Medulla oblongata (tissue), 1 donor: ENCODE measurements around the gene NFATC1.
"Not testable (repeated sequence)": the region's sequence is repeated elsewhere in the genome, so short reads cannot be mapped to it uniquely, and the experiment has no call there.

Experiments
- DNase-seq: peaks from one replicate; pipeline ENCODE4 v3.0.0-alpha.2; 2015; ENCODE audit errors: extremely low spot score

Gene NFATC1

DNA sequence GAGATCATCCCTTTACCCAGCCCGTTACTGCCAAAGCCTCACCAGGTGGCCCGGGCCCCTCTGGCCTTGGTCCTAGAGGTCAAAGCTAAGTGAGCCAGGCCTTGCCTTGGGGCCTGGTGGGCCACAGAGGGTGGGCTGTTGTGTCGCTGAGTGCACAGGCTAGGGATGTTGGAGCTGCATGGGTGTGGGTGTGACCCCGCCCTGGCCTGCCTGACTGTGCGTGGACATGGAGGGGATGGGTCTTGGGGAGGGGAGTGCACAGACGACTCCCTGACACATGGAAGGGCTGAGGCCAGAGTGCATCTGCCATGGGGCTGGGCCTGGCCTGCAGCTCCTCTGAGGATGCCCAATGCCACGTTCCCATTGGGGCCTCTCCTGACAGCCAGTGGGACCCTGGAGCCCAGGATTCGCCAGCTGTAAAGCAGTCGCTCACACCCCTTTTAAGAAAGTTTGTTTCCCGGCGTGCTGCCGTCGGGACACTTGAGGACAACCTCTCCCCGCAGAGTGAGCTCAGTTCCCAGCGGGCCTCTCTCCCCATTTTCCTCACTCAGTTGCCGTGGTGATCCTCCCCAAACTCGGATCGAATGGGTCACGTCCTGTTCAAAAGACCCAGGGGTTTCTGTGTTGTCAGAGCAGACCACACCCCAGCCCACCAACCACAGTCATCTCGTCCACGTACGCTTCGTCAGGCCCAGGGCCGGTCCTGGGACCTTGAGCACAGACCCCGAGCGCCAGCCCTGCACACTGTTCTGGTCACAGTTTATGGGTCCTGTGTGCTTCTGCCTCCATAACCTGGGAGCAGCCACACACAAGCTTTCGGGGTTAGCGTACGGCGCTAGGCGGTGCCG is 93.5 kb downstream of the NFATC1 start:
- no peak for DNase-seq

- no peak for DNase-seq
Measured at GRCh38 chr18:79489899-79490625, 94.3 kb downstream of the NFATC1 start.

- no peak for DNase-seq
Measured at GRCh38 chr18:79490626-79491041, 94.9 kb downstream of the NFATC1 start.

- no peak for DNase-seq
Measured at GRCh38 chr18:79491081-79491551, 95.4 kb downstream of the NFATC1 start.

DNA sequence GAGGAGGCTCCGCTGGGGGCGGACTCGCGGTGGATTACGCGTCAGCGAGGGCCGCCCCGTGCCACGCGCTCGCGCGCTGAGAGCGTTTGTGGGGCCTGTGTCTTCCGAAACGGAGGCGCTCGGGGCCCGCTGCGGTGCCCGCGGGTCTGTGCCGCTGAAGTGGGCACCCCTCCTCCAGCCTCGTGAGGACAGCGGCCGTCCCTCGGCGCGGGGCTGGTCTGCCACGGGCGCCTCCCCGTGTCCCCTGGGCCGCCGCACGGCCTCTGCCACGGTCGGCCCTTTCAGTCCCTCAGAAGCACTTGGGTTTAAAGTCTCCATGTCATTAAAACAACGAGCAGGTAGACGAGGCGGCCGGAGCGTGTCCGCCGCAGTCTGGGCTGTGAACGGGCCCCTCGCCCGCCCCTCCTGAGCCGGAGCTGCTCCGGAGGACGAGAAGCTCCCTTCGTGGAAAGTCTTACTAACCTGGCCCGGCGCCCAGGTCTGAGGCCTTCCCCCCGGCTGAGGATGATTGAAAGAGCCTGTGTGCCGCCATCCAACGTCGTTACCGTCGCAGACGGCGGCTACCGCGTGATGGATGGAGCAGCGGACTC is 97.6 kb downstream of the NFATC1 start:
- DNase-seq = no peak

DNA sequence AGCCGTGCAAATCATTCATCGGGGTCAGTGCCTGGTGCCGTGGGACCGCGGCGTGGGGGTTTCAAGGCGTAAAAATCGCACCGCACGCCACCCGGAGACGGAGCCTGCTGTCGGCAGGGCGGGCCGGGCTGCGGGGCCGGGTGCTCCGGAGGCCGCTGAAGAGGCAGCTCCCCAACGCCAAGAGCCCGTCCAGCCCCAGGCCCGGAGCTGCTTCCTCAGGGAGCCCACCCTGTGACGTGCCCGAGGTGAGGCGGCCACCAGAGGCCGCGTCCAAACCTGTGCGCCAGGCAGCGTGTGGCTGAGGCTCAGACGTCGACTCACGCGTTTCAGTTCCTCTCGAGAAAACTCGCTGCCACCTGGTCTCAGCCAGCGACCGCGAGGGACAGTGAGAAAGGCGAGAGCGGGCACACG is 98.1 kb downstream of the NFATC1 start:
- DNase-seq = no peak

- DNase-seq = no peak
Measured at GRCh38 chr18:79494936-79495335, 99.2 kb downstream of the NFATC1 start.

DNA sequence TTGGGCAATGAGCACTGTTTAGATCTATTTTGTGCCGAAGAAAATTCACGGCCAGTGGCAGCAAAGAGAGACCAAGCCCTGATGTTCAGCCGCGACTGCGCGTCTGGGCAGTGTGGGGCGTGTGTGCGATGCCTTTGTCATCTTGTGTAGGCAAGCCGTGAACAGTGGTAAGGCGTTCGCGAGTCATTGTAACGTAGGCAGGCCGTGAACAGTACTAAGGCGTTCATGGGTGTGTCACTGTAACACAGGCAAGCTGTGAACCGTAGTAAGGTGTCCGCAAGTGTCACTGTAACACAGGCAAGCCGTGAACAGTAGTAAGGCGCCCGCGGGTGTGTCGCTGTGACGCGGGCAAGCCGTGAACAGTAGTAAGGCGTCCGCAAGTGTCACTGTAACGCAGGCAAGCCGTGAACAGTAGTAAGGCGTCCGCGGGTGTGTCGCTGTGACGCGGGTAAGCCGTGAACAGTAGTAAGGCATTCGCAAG is 99.9 kb downstream of the NFATC1 start:
- DNase-seq = no peak

DNA sequence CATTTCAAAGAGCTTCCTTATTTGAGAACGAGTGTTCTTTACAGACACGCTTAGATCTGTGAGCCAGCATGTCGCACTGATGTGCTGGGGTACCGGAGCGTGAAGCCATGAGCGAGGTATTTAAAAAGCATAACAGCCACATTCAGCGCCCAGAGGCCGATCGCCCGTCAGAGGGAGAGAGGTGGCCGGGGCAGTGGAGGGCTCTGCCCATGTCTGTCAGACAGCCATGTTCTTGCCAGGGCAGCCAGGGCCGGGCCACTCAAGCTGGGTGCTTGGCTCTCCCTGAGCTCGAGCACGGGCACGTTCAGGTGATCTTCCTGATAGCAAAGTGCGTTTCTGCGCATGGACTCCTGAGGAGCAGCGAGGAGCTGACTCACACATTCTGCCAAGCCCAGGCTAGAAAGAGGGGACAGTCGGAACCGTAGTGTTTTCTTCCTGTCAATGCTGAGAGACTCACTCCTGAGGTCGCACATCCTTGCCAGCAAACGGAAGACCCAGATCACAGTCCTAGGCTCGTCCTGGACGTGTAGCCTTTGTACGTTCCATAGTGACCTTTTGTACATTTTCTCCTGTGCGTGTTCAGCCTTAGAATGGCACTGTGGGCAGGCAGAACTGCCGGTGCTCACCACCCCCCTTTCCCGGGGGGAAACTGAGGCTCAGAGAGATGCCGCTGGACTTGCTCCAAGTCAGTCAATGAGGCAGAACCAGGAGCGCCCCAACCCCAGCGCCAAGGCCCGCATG is 100.7 kb downstream of the NFATC1 start:
- DNase-seq = no peak

DNA sequence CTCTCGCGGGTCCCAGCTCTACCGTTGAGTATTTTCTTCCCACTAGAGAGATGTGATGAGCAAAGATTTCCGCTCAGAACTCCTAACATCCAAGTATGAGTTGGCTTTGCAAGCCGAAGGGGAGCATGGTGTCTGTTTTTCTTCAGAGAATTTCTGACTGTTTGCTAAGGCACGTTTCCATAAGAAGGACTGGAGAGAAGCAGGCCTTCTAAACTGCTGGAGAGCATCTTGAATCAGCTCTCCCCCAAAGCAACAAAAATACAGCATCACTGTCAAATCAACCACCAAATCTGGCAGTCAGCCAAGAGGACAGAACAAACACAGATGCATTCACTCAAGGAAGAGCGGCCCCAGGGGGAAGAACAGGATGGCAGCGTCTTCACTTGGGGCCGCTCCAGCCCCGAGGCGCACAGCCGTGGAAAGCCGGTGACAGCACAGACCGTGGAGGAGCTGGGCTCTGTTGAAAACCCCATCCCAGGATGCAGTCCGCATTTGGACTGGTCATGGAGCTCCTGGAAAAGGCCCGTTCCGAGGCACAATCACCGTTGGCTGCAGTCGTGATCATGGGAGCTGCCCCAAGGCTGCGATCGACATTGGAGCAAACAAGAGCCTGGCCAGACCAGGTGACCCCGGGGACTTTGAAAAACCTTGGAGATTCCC is 101.4 kb downstream of the NFATC1 start:
- peak; percentile 81 for DNase-seq

DNA sequence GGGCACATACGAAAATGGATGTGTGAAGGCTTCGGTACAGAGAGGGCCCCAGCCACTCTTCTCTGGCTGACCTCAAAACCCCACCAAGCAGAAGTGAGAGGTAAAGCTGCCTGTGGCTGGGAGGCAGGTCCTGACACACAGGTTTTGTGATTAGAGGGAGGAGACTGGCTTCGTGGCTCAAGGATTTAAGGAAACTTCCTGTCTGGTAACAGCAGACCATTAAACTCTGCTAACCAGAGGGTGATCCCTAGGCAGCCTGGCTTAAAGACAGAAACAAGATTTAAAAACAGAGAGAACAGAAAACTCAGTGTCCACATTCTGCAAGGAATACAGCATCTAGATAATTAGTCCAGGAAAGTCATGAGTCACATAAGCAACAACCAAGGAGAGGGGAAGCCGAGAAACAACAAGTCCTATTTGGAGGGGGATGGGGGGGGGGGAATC is 101.9 kb downstream of the NFATC1 start:
- DNase-seq = no peak

GRCh38 chr18:79498662-79499061 is 102.9 kb downstream of the NFATC1 start:
- no peak for DNase-seq

GRCh38 chr18:79501006-79501405 is 105.3 kb downstream of the NFATC1 start:
- DNase-seq = no peak

- DNase-seq = no peak
Measured at GRCh38 chr18:79502782-79503181, 107.1 kb downstream of the NFATC1 start.

- DNase-seq = no peak
Measured at GRCh38 chr18:79503406-79503805, 107.7 kb downstream of the NFATC1 start.

GRCh38 chr18:79504034-79504433 is 108.3 kb downstream of the NFATC1 start:
- DNase-seq = no peak

GRCh38 chr18:79504495-79504894 is 108.8 kb downstream of the NFATC1 start:
- DNase-seq = not testable (repeated sequence)

GRCh38 chr18:79505465-79505864 is 109.7 kb downstream of the NFATC1 start:
- DNase-seq = not testable (repeated sequence)

GRCh38 chr18:79506191-79507075 is 110.7 kb downstream of the NFATC1 start:
- DNase-seq = peak; percentile 38

- DNase-seq = peak; percentile 73
Measured at GRCh38 chr18:79507076-79507545, 111.4 kb downstream of the NFATC1 start.
